Measurements from ENCODE around the gene STX11.

GRCh38 chr6:144181639-144182038, 31.3 kb downstream of the STX11 start:
- TF ChIP-seq CTCF (conservative IDR thresholded peaks at IDR 0.05) (no peak), EZH2 (IDR thresholded peaks at IDR 0.05; ENCODE audit: low read depth) (no peak)
